GM18526 (cell line): ENCODE data around the gene ADGRD1.

Source experiments
- POLR2A ChIP-seq: IDR thresholded peaks from 3 replicates; pipeline ENCODE4 v1.6.1; 2011; ENCODE audit not compliant: insufficient read length; ENCODE audit errors: extremely low read depth

Gene ADGRD1

DNA sequence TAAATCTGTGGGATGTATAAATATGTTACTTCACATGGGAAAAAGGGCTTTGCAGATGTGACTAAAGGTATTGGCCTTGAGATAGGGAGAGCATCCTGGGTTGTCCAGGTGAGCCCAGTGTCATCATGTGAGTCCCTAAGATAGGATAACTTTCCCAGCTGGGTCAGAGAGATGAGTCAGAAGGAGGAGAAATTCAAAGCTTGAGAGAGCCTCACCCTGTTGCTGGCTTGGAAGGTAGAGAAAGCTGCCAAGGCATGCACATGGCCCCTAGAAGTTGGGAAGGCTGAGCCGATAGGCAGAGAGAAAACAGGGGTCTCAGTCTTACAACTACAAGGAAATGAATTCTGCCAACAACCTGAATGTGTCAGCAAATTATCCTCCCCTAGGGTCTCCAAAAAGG, 213.0 kb downstream of the ADGRD1 start:
- TF ChIP-seq POLR2A: no peak

DNA sequence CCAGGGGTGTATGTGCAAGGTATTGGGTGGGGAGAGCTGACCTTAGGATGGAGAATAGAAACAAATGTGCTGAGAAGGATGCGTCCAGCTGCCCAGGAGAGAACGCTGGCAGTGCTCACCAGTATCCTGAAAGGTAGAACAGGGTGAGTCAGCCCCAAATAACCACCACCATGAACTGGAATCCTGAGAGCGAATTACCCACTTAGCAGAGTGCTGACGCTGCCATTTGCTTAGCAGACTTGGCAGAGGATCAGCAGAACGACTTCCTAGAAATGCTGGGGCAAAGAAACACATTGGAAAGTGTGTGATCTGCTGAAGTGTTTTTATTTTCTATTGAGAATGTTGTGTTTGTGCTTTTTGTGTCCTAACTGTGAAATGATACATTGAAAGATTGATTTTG, 213.6 kb downstream of the ADGRD1 start:
- no peak for TF ChIP-seq POLR2A

DNA sequence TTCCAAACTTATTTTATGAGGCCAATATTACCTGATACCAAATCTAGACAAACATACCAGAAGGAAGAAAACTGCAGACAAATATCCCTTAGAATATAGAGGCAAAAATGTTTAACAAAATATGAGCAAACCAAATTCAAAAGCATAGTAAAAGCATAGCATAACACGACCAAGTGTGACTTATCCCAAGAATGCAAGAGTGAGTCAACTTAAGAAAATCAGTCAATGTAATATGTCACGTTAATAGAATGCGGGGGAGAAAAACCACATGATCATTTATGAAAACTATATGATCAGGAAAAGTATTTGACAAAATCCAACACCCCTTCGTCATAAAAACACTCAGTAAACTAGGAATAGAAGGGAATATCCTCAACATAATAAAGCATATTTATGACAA, 217.3 kb downstream of the ADGRD1 start:
- TF ChIP-seq POLR2A: no peak

DNA sequence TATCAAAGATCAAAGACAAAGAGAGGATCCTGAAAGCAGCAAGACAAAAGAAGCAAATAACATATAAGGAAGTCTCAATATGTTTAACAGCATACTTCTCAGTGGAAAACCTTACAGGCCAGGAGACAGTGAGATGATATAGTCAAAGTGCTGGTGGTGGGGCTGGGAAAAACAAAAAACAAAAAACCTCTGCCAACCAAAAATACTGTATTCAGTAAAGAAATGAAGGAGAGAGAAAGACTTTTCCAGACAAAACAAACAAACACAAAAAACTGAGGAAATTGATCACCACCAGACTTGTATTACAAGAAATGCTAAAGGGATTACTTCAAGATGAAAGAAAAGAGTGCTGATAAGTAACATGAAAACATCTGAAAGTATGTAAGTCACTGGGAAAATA, 221.2 kb downstream of the ADGRD1 start:
- no peak for TF ChIP-seq POLR2A

DNA sequence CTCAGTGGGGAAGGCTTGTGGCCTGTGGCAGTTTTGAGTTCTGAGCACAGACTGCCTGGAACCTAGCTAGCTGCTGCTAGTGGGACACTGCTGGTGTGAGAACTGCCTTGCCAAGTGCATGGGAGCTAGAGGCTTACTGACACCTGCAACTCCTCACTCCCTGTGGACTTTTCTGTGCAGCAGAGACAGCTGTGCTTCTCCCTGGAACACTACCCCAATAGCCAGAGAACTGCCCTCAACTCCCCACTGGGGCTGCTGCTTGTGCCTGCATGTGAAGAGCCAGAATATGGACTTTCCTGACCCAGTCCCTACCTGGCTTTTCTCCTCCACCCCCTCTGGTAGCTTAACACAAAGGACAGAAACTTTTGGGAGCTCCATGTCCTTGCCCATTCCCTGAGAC, 222.6 kb downstream of the ADGRD1 start:
- no peak for TF ChIP-seq POLR2A

DNA sequence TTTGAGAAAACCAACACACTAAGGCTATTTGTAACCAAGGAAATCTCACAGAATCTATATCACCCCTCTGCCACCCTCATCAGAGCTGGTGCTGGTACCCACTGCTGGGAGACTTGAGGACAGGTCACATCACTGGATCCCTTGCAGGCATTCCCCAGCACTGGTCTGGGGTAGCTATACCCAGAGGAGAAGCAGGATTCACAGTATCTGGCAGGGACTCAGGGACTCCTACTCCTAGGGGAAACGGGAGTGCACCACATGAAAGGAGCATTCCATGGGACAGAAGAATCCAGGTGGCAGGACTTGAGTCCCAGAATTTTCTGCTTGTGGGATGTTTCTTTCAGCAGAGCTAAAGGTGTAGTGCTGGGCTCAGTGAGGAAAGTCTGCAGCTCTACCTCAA, 223.2 kb downstream of the ADGRD1 start:
- no peak for TF ChIP-seq POLR2A

DNA sequence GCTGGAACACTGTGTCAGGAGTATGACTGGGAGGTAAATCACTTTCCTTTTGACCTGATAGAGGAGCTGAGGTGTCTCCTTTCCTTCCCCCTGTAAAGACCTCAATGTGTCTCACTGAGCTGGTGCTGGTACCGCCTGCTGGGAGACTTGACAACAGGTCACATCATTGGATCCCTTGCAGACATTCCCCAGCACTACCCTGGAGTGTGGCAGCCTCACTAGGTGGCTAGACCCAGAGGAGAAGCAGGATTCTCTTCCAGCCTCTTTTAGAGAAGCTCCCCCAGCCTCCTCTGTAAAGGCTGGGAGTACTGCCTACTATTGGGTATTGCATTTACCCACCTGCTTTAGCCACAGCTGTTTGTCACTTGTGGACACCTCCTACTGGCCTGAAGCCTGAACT, 223.9 kb downstream of the ADGRD1 start:
- TF ChIP-seq POLR2A: no peak

DNA sequence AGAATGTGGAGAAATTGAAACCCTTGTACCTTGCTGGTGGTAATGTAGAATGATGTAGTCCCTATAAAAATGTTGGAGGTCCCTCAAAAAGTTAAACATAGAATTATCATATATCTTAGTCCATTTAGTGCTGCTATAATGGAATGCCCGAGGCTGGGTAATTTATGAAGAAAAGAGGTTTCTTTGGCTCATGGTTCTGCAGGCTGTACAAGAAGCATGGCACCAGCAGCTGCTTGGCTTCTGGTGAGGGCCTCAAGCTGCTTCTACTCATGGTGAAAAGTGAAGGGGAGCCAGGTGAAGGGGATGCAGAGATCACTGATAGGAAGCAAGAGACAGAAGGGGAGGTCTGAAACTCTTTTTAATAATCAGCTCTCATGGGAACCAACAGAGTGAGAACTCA, 233.9 kb downstream of the ADGRD1 start:
- no peak for TF ChIP-seq POLR2A

DNA sequence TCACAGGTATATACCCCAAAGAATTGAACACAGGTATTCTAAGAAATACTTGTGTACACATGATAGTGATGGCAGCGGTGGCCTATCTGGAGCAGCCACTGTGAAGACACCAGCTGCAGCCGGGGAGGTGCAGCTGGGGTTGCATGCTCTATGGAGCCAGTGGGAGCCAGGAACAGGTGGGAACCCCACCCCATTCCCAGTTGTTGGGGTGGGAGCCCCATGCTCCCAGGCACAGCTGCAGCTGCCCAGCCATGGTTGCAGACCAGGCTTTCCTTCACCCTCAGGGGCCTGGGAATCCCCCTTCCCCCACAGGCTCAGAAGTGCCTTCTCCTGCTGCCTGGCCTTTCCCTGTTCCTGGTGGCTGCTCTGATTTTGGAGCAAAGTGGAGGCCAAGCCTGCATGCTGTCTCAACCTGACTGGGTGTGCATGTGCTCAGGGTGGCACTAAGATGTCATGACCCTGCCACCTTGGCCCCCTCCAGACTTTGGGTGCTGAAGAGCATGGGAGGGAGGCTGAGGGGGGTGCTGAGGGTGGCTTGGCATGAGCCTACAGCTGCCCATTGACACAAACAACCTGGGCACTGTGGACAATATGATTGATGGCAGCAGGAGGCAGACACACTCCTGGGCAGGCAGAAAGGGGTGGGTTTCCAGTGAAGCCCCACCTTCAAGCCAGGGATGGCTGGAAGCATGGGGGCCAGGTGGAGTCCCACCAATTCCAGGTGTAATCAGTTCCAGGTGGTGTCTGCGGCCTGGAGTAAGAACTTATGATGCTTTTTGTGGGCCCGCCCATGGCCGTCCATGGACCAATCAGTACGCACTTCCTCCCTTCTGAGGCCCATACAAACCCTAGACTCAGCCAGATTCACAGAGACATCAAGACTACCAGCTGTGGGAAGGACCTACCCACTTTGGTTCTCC, 234.7 kb downstream of the ADGRD1 start:
- no peak for TF ChIP-seq POLR2A

DNA sequence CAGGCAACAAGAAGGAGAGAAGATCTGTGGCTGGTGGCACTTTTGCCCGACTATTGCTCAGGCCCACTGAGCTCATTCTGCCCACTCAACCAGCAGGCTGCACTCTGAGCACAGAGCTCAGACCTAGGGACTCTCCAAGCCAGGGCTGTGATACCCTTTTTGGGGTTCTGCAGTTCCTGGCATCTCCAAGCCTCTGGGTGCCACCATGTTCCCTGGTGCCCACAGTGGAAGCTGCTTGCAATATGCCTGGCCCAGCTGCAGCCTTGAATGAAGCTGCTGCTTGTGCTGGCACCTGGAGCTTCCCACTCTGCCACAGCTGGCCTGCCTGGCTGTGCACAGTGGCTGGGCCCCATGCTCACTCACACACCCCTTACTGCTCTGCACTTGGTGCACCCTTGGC, 236.1 kb downstream of the ADGRD1 start:
- TF ChIP-seq POLR2A: no peak

DNA sequence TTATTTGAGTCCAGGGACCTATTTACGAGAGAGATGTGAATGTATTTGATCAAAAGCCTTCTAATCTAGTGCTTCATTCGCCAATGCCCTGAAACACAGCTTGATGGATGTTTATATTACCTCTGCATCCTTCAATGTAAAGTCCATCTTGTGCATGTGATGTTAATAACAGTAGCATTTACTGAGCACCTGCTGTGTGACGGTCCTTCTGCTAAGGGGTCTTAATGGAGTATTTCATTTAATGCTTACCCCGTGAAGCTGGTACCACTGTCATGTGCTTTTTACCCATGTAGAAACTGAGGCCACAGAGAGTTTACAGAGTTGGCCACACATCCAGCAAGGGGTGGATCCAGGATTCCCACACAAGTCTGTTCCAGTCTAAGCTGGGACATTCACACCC, 237.3 kb downstream of the ADGRD1 start:
- TF ChIP-seq POLR2A: no peak
